Sigmoid colon (tissue), 7 donors: ENCODE data around the gene MOXD1. TPM values are rescaled to one million over a fixed set of nuclear protein-coding genes. Genes with fewer than 3 reads are reported as not detected.

Experiments
- DNase-seq: peaks from one replicate; pipeline ENCODE4 v3.0.0-alpha.2; 2019
- H3K27ac ChIP-seq, 4 donors: fragments of 200-600 bp; sonication (generic); one replicate each; pipeline ENCODE4 v1.5.1; 2016 to 2019; ENCODE audit warnings: mild to moderate bottlenecking in 1 of 4
- H3K27me3 ChIP-seq, 3 donors: fragments of 200-600 bp; sonication (generic); one replicate each; pipeline ENCODE4 v1.5.1; 2019; ENCODE audit warnings: mild to moderate bottlenecking in 1 of 3
- H3K36me3 ChIP-seq, 4 donors: fragments of 200-600 bp; sonication (generic); one replicate each; pipeline ENCODE4 v1.5.1; 2016 to 2019
- H3K4me1 ChIP-seq, 4 donors: fragments of 200-600 bp; sonication (generic); one replicate each; pipeline ENCODE4 v1.5.1; 2017 to 2019
- H3K4me3 ChIP-seq, 4 donors: fragments of 200-600 bp; sonication (generic); one replicate each; pipeline ENCODE4 v1.5.1; 2017 to 2019; ENCODE audit warnings: mild to moderate bottlenecking in 2 of 4, moderate library complexity in 1 of 4
- H3K9me3 ChIP-seq, 4 donors: fragments of 200-600 bp in 3 of 4; sonication (generic) in 3 of 4; one replicate each; pipeline versions ENCODE4 v1.5.1 to v1.6.1; 2013 to 2019
- EP300 ChIP-seq, 4 donors: sonication (generic); formaldehyde crosslinking; IDR thresholded peaks; one replicate each; pipeline ENCODE4 v1.6.1; 2017; ENCODE audit warnings: antibody characterized with exemption in 4 of 4
- POLR2A ChIP-seq, 2 donors: fragments of 450-650 bp; IDR thresholded peaks; one replicate each; pipeline ENCODE4 v1.6.1; 2016; ENCODE audit warnings: antibody characterized with exemption in 2 of 2, mild to moderate bottlenecking in 2 of 2, moderate library complexity in 2 of 2
- POLR2AphosphoS5 ChIP-seq, 4 donors: sonication (generic); formaldehyde crosslinking; IDR thresholded peaks; one replicate each; pipeline ENCODE4 v1.6.1; 2017; ENCODE audit warnings: antibody characterized with exemption in 4 of 4
- whole genome bisulfite sequencing, 2 donors: extraction: QIAGEN DNeasy Blood & Tissue Kit; methylation state at CpG; one replicate each; pipeline ENCODE4 v1.1.7; 2013; 5-methylcytosine and 5-hydroxymethylcytosine counted together
- intact Hi-C: fragments of 100-400 bp; cut with DNase I; formaldehyde crosslinking; loops from one replicate; pipeline ENCODE4 v1.15.1; 2023
- polyA plus RNA-seq, 3 donors: library from polyadenylated mRNA; stranded (reverse); fragments of 200-250 nt; gene quantifications; one replicate each; pipeline ENCODE4 v1.2.3, GENCODE V29; 2013
- total RNA-seq, 4 donors: library from RNA; depleted of rRNA; stranded (reverse); fragments of >200 nt; gene quantifications; one replicate each; pipeline ENCODE4 v1.1.0, GENCODE V29; 2016
- TF ChIP-seq, protein P1 (sequence below), 4 experiments: fragments of 450-650 bp in 3 of 4; fragments of 200-600 bp in 1 of 4; IDR thresholded peaks; one replicate each; pipeline ENCODE4 v1.5.1; 2016 to 2019; ENCODE audit warnings: antibody characterized with exemption in 4 of 4, mild to moderate bottlenecking in 3 of 4, moderate library complexity in 2 of 4
- donor health status: healthy with polysubstance abuse.
- donor health status: Bipolar disorder and iron deficiency.
- donor health status: healthy.

MOXD1 gene
- total and polyA plus RNA-seq, 7 donors = 1.2 to 20.8 (median 9.4) TPM

DNA sequence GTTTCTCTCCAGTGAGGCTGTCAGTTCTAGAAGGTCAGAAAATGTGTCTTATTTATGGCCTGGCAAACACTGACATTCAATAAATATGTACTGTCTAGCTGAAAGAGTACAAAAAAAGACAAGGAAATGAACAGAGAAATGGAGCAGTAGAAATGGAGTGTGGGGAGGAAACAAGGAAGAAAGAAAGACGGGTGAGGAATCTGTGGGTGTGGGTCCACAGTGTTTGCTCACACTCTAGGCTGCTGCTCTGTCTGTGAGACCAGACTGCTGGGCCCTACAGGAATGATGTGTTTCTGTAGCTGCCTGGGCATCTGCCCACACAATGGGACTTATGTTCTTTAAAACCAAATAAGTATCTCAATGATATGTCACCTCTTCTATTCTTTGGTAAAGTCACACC is 114.2 kb downstream of the MOXD1 start:
- Histone ChIP-seq H3K4me3 (no peak overlapping the region), H3K27me3 (no peaks in the 10 kb centered on the region), H3K4me1 (no peaks in the 10 kb centered on the region), H3K9me3 (no peaks in the 10 kb centered on the region), H3K27ac (no peak overlapping the region), H3K36me3 (no peaks in the 10 kb centered on the region)
- WGBS, 2 donors = 11 to 27% methylated on average over 1 of the region's 1 CpG
- no peak for DNase-seq
- TF ChIP-seq POLR2A (IDR thresholded peaks at IDR 0.05) (no peak), EP300 (IDR thresholded peaks at IDR 0.05) (no peak), POLR2AphosphoS5 (IDR thresholded peaks at IDR 0.05) (no peak)
- TF ChIP-seq, protein P1, sequence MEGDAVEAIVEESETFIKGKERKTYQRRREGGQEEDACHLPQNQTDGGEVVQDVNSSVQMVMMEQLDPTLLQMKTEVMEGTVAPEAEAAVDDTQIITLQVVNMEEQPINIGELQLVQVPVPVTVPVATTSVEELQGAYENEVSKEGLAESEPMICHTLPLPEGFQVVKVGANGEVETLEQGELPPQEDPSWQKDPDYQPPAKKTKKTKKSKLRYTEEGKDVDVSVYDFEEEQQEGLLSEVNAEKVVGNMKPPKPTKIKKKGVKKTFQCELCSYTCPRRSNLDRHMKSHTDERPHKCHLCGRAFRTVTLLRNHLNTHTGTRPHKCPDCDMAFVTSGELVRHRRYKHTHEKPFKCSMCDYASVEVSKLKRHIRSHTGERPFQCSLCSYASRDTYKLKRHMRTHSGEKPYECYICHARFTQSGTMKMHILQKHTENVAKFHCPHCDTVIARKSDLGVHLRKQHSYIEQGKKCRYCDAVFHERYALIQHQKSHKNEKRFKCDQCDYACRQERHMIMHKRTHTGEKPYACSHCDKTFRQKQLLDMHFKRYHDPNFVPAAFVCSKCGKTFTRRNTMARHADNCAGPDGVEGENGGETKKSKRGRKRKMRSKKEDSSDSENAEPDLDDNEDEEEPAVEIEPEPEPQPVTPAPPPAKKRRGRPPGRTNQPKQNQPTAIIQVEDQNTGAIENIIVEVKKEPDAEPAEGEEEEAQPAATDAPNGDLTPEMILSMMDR (IDR thresholded peaks at IDR 0.05) = no peak
- intact Hi-C loops = no loop called here

DNA sequence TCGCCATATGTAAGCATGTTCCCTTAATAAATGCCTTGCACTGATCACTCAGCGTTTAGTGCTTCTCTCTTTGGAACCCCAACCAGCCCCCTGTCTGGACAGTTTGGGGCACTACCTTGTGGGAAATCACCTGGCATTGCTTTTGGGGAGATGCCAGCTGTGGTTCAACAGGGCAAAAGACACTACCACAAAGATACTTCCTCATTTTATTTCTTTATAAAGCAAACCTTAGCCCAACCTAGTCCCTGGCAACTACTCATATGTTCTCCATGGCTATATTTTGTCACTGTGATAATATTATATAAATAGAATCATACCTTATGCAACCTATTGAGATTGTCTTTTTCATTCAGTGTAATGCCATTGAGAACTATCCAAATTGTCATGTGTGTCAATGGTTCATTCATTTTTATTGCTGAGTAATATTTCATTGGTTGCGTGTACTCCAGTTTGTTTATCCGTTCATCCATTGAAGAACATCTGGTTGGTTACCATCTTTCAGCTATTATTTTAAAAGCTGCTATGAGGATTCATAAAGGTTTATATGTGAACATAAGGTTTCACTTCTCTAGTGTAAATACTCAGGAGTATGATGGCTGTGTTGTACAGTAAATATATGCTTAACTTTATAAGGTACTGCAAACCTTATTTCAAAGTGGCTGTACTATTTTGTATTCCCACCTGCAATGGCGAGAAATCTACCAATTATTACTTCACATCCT is 114.8 kb downstream of the MOXD1 start:
- TF ChIP-seq, protein P1 (IDR thresholded peaks at IDR 0.05) = no peak
- no peaks in the 10 kb centered on the region for H3K27me3 ChIP-seq
- no peak overlapping the region for H3K27ac ChIP-seq
- 36 to 56% methylated on average over 5 of the region's 5 CpGs for WGBS, 2 donors
- no peak overlapping the region for H3K4me3 ChIP-seq
- DNase-seq = no peak
- intact Hi-C loops = no loop called here
- no peaks in the 10 kb centered on the region for H3K4me1 ChIP-seq
- H3K9me3 ChIP-seq = no peaks in the 10 kb centered on the region
- no peaks in the 10 kb centered on the region for H3K36me3 ChIP-seq

DNA sequence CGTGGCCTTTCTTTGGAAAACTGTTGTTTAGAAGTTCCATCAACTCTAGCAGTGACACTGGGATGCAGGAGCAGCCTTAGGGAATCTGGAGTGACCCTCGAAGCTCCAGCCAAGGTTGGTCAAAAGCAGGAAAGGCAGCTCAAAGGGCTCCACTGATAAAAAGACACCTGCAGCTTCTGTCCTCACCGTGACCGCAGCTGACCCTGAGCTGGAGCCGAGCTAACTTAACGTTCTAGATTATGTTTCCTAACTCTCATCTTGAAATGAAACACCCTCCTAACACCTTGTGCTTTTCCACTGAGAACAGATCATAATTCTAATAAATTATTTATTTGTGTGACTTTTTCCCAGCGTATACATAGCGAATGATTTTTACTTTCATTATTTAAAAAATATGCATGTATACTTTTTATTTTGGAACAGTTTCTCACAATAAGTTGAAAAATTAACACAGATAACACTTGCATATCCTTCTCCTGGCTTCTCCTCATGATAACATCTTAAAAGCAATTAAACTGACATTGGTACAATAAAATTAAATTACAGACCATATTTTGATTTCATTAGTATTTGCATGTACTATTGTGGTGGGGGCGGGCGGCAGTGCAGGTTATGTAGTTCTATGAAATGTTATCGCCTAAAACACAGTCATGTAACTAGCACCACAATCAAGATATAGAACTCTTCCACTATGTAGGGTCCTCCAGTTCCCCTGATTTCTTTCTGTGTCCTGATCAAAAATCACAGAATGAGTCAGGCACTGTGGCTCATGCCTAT is 116.1 kb downstream of the MOXD1 start:
- no peak for DNase-seq
- no peak for TF ChIP-seq POLR2A (IDR thresholded peaks at IDR 0.05)
- TF ChIP-seq, protein P1 (IDR thresholded peaks at IDR 0.05) = no peak
- TF ChIP-seq POLR2AphosphoS5 (IDR thresholded peaks at IDR 0.05) = no peak
- no peak for TF ChIP-seq EP300 (IDR thresholded peaks at IDR 0.05)
- H3K36me3 ChIP-seq = no peaks in the 10 kb centered on the region
- H3K27me3 ChIP-seq = no peaks in the 10 kb centered on the region
- no peak overlapping the region for H3K4me3 ChIP-seq
- H3K27ac ChIP-seq = no peak overlapping the region
- no peaks in the 10 kb centered on the region for H3K4me1 ChIP-seq
- intact Hi-C loops = no loop called here
- WGBS, 2 donors = 46 to 77% methylated on average over 11 of the region's 11 CpGs
- H3K9me3 ChIP-seq = no peaks in the 10 kb centered on the region

DNA sequence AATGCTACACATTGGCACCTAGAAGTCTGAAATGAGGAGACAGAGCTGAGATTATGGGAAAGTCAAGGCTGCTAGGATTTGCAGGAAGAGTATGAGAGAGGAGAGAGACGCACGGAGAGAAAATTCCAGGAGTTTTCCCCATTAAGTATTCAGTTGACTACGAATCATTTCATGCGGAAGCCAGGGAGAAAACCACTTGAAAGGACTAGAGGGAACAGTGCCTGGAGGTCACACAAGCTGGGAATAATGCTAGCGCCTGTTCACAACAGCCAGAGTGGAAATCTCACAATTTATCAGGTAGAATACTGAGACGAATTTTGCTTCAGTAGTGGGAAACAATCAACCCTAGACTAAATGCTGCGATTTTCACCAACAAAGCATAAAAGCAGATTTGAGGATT is 118.6 kb downstream of the MOXD1 start:
- DNase-seq = no peak
- Histone ChIP-seq H3K9me3 (no peaks in the 10 kb centered on the region), H3K4me3 (no peak overlapping the region), H3K4me1 (no peaks in the 10 kb centered on the region), H3K27me3 (no peaks in the 10 kb centered on the region), H3K36me3 (no peaks in the 10 kb centered on the region), H3K27ac (no peak overlapping the region)
- TF ChIP-seq EP300 (IDR thresholded peaks at IDR 0.05) = no peak
- TF ChIP-seq POLR2A (IDR thresholded peaks at IDR 0.05) = no peak
- no peak for TF ChIP-seq POLR2AphosphoS5 (IDR thresholded peaks at IDR 0.05)
- TF ChIP-seq, protein P1 (IDR thresholded peaks at IDR 0.05) = no peak
- intact Hi-C loops = no loop called here
- 91 to 92% methylated on average over 7 of the region's 7 CpGs for WGBS, 2 donors
